HEK293 (cell line): Measurements from ENCODE around the gene PPARD.

Experiments
- CTCF ChIA-PET: fragments of 350-600 bp; formaldehyde crosslinking; extraction: SDS; loops from one replicate; lab custom pipeline; 2021; ENCODE audit warnings: antibody characterized with exemption; lab: Yijun Ruan, JAX
- POLR2A ChIA-PET: fragments of 300-600 bp; formaldehyde crosslinking; extraction: SDS; loops from one replicate; lab custom pipeline; 2020; ENCODE audit warnings: antibody characterized with exemption, inconsistent platforms; lab: Yijun Ruan, JAX
- H3K27ac ChIP-seq: fragments of 200-500 bp; sonication (Bioruptor generic); 2 replicates; pipeline ENCODE4 v1.5.1; 2014; ENCODE audit warnings: low read depth, low read length, control low read depth, inconsistent platforms; ENCODE audit errors: extremely low read depth
- H3K36me3 ChIP-seq, 2 experiments: fragments of 200-500 bp in 1 of 2; sonication (Bioruptor generic) in 1 of 2; 1 replicate in 1 of 2; 2 replicates in 1 of 2; pipeline ENCODE4 v1.5.1; 2014 to 2017; ENCODE audit warnings: inconsistent platforms in 2 of 2, low read length in 2 of 2; ENCODE audit not compliant: control insufficient read depth in 2 of 2, insufficient read depth in 1 of 2
- H3K4me1 ChIP-seq: fragments of 200-500 bp; sonication (Bioruptor generic); 2 replicates; pipeline ENCODE4 v1.5.1; 2014; ENCODE audit warnings: mild to moderate bottlenecking, low read length, inconsistent platforms; ENCODE audit not compliant: control insufficient read depth, insufficient read depth
- H3K4me3 ChIP-seq: 2 replicates; pipeline ENCODE4 v1.5.1; 2011; ENCODE audit warnings: low read depth, mild to moderate bottlenecking, control low read depth, low read length, moderate library complexity
- H3K9me3 ChIP-seq: fragments of 200-500 bp; sonication (Bioruptor generic); 2 replicates; pipeline ENCODE4 v1.5.1; 2014; ENCODE audit warnings: low read depth, low read length, inconsistent platforms; ENCODE audit not compliant: control insufficient read depth, insufficient read depth
- MYNN ChIP-seq: fragments of 450-650 bp; formaldehyde crosslinking; IDR thresholded peaks from 2 replicates; pipeline ENCODE4 v1.5.1; 2016; ENCODE audit warnings: missing biosample characterization, missing genetic modification characterization, borderline replicate concordance
- MZF1 ChIP-seq: fragments of 450-650 bp; formaldehyde crosslinking; IDR thresholded peaks from 2 replicates; pipeline ENCODE4 v1.5.1; 2017; ENCODE audit warnings: missing biosample characterization, missing genetic modification characterization, borderline replicate concordance
- OVOL3 ChIP-seq: fragments of 450-650 bp; formaldehyde crosslinking; IDR thresholded peaks from 2 replicates; pipeline ENCODE4 v1.5.1; 2016; ENCODE audit warnings: missing biosample characterization, missing genetic modification characterization
- ZNF175 ChIP-seq: fragments of 450-650 bp; formaldehyde crosslinking; IDR thresholded peaks from 2 replicates; pipeline ENCODE4 v1.5.1; 2016; ENCODE audit warnings: missing biosample characterization, missing genetic modification characterization
- ZNF514 ChIP-seq: fragments of 450-650 bp; formaldehyde crosslinking; IDR thresholded peaks from 2 replicates; pipeline ENCODE4 v1.5.1; 2016; ENCODE audit warnings: missing biosample characterization, missing genetic modification characterization
- ZSCAN30 ChIP-seq: fragments of 450-650 bp; IDR thresholded peaks from 2 replicates; pipeline ENCODE4 v1.5.1; 2018; ENCODE audit warnings: missing biosample characterization, mild to moderate bottlenecking, missing genetic modification characterization, moderate library complexity
- TF ChIP-seq, protein P1 (sequence below): fragments of 450-650 bp; formaldehyde crosslinking; IDR thresholded peaks from 2 replicates; pipeline ENCODE4 v1.5.1; 2016; ENCODE audit warnings: missing biosample characterization, missing genetic modification characterization
- TF ChIP-seq, protein P2 (sequence below): fragments of 450-650 bp; formaldehyde crosslinking; conservative IDR thresholded peaks from 2 replicates; pipeline ENCODE4 v1.5.1; 2016; ENCODE audit warnings: low read depth, missing biosample characterization, missing genetic modification characterization
- TF ChIP-seq, protein P3 (sequence below): fragments of 450-650 bp; formaldehyde crosslinking; IDR thresholded peaks from 2 replicates; pipeline ENCODE4 v1.5.1; 2017; ENCODE audit warnings: missing biosample characterization, missing genetic modification characterization

Gene PPARD

DNA sequence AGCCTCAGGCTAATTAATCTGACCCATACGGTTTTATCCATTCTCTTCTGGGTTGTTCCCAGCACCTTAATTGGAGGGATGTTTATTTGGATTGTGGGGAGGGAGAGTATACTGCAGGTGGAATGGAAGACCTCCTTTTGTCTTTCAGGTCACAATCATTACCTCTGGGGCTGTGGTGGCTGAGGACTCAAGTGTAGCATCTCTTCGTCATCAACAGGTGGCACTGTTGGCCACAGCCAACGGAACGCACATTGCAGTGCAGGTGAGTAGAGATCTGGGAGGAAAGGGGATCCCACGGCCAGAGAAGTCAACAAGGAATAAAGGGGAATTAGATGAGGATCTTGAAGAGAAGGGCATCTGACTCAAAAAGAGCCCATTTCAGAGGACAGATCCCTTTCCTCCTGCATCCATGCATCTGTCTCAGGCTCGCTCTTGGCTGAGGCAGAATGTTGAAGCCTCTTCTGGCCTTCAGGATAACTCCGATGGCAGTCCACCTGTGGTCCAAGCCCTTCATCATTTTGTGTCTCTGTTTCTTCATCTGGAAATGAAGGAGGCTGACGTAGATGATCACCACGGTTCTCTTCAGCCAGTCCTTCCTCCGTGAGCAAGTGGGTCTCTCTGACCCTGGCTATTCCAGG, 47.9 kb upstream of the PPARD start (continued):
- TF ChIP-seq, protein P1, sequence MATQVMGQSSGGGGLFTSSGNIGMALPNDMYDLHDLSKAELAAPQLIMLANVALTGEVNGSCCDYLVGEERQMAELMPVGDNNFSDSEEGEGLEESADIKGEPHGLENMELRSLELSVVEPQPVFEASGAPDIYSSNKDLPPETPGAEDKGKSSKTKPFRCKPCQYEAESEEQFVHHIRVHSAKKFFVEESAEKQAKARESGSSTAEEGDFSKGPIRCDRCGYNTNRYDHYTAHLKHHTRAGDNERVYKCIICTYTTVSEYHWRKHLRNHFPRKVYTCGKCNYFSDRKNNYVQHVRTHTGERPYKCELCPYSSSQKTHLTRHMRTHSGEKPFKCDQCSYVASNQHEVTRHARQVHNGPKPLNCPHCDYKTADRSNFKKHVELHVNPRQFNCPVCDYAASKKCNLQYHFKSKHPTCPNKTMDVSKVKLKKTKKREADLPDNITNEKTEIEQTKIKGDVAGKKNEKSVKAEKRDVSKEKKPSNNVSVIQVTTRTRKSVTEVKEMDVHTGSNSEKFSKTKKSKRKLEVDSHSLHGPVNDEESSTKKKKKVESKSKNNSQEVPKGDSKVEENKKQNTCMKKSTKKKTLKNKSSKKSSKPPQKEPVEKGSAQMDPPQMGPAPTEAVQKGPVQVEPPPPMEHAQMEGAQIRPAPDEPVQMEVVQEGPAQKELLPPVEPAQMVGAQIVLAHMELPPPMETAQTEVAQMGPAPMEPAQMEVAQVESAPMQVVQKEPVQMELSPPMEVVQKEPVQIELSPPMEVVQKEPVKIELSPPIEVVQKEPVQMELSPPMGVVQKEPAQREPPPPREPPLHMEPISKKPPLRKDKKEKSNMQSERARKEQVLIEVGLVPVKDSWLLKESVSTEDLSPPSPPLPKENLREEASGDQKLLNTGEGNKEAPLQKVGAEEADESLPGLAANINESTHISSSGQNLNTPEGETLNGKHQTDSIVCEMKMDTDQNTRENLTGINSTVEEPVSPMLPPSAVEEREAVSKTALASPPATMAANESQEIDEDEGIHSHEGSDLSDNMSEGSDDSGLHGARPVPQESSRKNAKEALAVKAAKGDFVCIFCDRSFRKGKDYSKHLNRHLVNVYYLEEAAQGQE, result no peak
- no peak for TF ChIP-seq ZNF514 (tag by site-specific recombination)
- peak; percentile 36; the same call in 1 of the 2 replicates for TF ChIP-seq MZF1 (tag by site-specific recombination)
- TF ChIP-seq OVOL3 (tag by site-specific recombination), result no peak
- TF ChIP-seq MYNN (tag by site-specific recombination), result no peak

DNA sequence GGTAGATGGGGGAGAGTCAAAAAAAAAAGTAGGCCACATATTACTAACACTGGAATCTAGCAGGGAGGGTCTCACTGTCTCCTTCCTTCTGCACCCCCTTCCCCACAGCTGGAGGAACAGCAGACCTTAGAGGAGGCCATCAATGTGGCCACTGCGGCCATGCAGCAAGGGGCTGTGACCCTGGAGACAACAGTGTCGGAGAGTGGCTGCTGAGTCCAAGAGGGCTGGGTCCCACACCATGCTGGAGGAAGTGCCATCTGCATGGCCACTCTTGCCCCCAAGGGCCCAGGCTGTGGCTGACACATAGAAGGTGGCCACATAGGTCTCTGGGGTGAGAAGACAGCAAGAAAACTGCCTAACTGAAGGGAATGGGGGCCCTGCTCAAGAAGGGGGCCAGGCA, 47.3 kb upstream of the PPARD start:
- no peaks in the 10 kb centered on the region for H3K9me3 ChIP-seq
- no peaks in the 10 kb centered on the region for H3K4me1 ChIP-seq
- TF ChIP-seq, protein P2, sequence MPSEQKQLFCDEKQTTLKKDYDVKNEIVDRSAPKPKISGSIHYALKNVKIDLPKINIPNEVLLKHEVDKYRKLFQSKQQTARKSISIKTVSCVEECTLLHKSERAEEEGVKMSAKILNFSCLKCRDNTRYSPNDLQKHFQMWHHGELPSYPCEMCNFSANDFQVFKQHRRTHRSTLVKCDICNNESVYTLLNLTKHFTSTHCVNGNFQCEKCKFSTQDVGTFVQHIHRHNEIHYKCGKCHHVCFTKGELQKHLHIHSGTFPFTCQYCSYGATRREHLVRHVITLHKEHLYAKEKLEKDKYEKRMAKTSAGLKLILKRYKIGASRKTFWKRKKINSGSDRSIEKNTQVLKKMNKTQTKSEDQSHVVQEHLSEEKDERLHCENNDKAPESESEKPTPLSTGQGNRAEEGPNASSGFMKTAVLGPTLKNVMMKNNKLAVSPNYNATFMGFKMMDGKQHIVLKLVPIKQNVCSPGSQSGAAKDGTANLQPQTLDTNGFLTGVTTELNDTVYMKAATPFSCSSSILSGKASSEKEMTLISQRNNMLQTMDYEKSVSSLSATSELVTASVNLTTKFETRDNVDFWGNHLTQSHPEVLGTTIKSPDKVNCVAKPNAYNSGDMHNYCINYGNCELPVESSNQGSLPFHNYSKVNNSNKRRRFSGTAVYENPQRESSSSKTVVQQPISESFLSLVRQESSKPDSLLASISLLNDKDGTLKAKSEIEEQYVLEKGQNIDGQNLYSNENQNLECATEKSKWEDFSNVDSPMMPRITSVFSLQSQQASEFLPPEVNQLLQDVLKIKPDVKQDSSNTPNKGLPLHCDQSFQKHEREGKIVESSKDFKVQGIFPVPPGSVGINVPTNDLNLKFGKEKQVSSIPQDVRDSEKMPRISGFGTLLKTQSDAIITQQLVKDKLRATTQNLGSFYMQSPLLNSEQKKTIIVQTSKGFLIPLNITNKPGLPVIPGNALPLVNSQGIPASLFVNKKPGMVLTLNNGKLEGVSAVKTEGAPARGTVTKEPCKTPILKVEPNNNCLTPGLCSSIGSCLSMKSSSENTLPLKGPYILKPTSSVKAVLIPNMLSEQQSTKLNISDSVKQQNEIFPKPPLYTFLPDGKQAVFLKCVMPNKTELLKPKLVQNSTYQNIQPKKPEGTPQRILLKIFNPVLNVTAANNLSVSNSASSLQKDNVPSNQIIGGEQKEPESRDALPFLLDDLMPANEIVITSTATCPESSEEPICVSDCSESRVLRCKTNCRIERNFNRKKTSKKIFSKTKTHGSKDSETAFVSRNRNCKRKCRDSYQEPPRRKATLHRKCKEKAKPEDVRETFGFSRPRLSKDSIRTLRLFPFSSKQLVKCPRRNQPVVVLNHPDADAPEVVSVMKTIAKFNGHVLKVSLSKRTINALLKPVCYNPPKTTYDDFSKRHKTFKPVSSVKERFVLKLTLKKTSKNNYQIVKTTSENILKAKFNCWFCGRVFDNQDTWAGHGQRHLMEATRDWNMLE (tag by site-specific recombination), result no peak
- no peak for TF ChIP-seq ZNF175 (tag by site-specific recombination)
- no peak for TF ChIP-seq ZSCAN30 (tag by site-specific recombination)
- TF ChIP-seq, protein P3, sequence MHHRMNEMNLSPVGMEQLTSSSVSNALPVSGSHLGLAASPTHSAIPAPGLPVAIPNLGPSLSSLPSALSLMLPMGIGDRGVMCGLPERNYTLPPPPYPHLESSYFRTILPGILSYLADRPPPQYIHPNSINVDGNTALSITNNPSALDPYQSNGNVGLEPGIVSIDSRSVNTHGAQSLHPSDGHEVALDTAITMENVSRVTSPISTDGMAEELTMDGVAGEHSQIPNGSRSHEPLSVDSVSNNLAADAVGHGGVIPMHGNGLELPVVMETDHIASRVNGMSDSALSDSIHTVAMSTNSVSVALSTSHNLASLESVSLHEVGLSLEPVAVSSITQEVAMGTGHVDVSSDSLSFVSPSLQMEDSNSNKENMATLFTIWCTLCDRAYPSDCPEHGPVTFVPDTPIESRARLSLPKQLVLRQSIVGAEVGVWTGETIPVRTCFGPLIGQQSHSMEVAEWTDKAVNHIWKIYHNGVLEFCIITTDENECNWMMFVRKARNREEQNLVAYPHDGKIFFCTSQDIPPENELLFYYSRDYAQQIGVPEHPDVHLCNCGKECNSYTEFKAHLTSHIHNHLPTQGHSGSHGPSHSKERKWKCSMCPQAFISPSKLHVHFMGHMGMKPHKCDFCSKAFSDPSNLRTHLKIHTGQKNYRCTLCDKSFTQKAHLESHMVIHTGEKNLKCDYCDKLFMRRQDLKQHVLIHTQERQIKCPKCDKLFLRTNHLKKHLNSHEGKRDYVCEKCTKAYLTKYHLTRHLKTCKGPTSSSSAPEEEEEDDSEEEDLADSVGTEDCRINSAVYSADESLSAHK (tag by site-specific recombination), result no peak
- ChIA-PET CTCF (interaction anchor here (0.6 to 5.9 kb wide), 14 partner anchors 9 to 441 kb away, joined by 3 to 74 read pairs (median 6); partner anchors contain the start of genes FANCE and RPL10A), POLR2A (interaction anchor here (1.6 kb wide), 1 partner anchor 23 kb away, joined by 8 read pairs; no protein-coding TSS in a partner anchor)
- no peak overlapping the region for H3K27ac ChIP-seq
- H3K4me3 ChIP-seq, result no peak overlapping the region
- H3K36me3 ChIP-seq, result peaks cover 0 to 54% of the 10 kb centered on the region in 2 experiments; a peak in 2 of 3 replicates
